Adrenal gland (tissue), 5 donors: Measurements from ENCODE around the gene ADAM10.

ENCODE experiments used
- CTCF ChIP-seq, 6 experiments: fragments of 450-650 bp in 4 of 6; fragments of 200-600 bp in 2 of 6; sonication (generic) in 1 of 6; IDR thresholded peaks; 1 replicate in 5 of 6; 2 replicates in 1 of 6; pipeline versions ENCODE4 v1.5.1 to v1.8.0; 2016 to 2021; ENCODE audit warnings: antibody characterized with exemption in 6 of 6, mild to moderate bottlenecking in 2 of 6, moderate library complexity in 1 of 6
- POLR2A ChIP-seq, 2 donors: fragments of 450-650 bp; IDR thresholded peaks; one replicate each; pipeline ENCODE4 v1.6.1; 2017; ENCODE audit warnings: antibody characterized with exemption in 2 of 2, mild to moderate bottlenecking in 2 of 2, moderate library complexity in 1 of 2
- donor health status: DM: no; HTN: no; CAD: no.

DNA sequence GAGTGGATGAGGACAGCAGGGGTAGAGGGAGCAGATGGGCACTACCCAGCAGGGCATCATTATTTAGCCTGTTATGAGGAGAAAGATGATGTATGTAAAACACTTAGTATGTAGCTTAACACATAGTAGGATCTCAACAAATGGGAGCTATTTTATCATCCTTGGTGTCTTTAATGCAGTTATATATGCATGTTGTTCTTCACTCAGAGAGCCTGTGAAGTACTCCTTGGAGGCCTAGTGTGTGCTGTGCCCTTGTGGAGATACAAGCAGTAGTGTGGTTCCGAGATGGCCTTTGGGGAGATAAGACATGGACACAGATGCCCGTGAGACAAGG, 193.5 kb downstream of the ADAM10 start:
- TF ChIP-seq POLR2A (IDR thresholded peaks at IDR 0.05) (no peak), CTCF (IDR thresholded peaks at IDR 0.05) (no peak)
